H1 (cell line): Measurements from ENCODE around the gene CYTIP. TPM values are rescaled to one million over a fixed set of nuclear protein-coding genes. Genes with fewer than 3 reads are reported as not detected.

Experiments used
- CHD1 ChIP-seq: IDR thresholded peaks from 2 replicates; pipeline ENCODE4 v1.6.1; 2012; ENCODE audit warnings: low read depth, low read length, improper control_type of control experiment
- CHD2 ChIP-seq: IDR thresholded peaks from 2 replicates; pipeline ENCODE4 v1.6.1; 2012; ENCODE audit warnings: low read length, improper control_type of control experiment
- FOSL1 ChIP-seq: IDR thresholded peaks from 2 replicates; pipeline ENCODE4 v1.6.1; 2011; ENCODE audit warnings: mild to moderate bottlenecking, low read depth, low read length, moderate library complexity; ENCODE audit not compliant: insufficient read depth
- JUN ChIP-seq: IDR thresholded peaks from 2 replicates; pipeline ENCODE4 v1.6.1; 2011; ENCODE audit warnings: low read depth, mild to moderate bottlenecking, improper control_type of control experiment, low read length
- RAD21 ChIP-seq, 2 experiments: IDR thresholded peaks in 1 of 2; conservative IDR thresholded peaks in 1 of 2; 2 replicates each; pipeline ENCODE4 v1.6.1; 2011; ENCODE audit warnings: low read depth in 2 of 2, low read length in 2 of 2, improper control_type of control experiment in 1 of 2, inconsistent platforms in 1 of 2, mild to moderate bottlenecking in 1 of 2, moderate library complexity in 1 of 2
- RXRA ChIP-seq: IDR thresholded peaks from 2 replicates; pipeline ENCODE4 v1.6.1; 2011; ENCODE audit warnings: low read depth, mild to moderate bottlenecking, low read length, moderate library complexity; ENCODE audit not compliant: insufficient read depth
- SUZ12 ChIP-seq: fragments of 200-600 bp; sonication (generic); IDR thresholded peaks from 2 replicates; pipeline ENCODE4 v1.6.1; 2012; ENCODE audit warnings: mild to moderate bottlenecking, inconsistent platforms, low read length, moderate library complexity, mixed read lengths
- TCF12 ChIP-seq: IDR thresholded peaks from 2 replicates; pipeline ENCODE4 v1.6.1; 2011; ENCODE audit warnings: low read depth, mild to moderate bottlenecking, low read length
- polyA plus RNA-seq, 7 experiments: library from polyadenylated mRNA; depleted of rRNA in 3 of 7; stranded (reverse) in 5 of 7; unstranded in 2 of 7; fragments of >200 nt in 5 of 7; fragments of 200-250 nt in 2 of 7; gene quantifications; 1 replicate in 5 of 7; 2 replicates in 1 of 7; 4 replicates in 1 of 7; pipeline versions ENCODE4 v1.2.1 to v1.2.3, GENCODE V29; 2011 to 2013; ENCODE audit warnings: missing spikeins in 2 of 7, mixed read lengths in 2 of 7
- total RNA-seq: library from RNA; stranded (reverse); fragmentation: NEBNext Ultra II Directional; extraction: Animal tissue kit (Norgen Biotek cat#: 25700); gene quantifications from 2 replicates; pipeline ENCODE4 v1.2.1, GENCODE V29; 2021
- TF ChIP-seq, protein P1 (sequence below): IDR thresholded peaks from 2 replicates; pipeline ENCODE4 v1.6.1; 2012; ENCODE audit warnings: low read length, inconsistent platforms

Gene CYTIP
- total and polyA plus RNA-seq, 2 of the 8 experiments (the other 6 are each of a cell fraction or from before 2014, with no cell fraction given): 0.12 TPM; not detected in 1

DNA sequence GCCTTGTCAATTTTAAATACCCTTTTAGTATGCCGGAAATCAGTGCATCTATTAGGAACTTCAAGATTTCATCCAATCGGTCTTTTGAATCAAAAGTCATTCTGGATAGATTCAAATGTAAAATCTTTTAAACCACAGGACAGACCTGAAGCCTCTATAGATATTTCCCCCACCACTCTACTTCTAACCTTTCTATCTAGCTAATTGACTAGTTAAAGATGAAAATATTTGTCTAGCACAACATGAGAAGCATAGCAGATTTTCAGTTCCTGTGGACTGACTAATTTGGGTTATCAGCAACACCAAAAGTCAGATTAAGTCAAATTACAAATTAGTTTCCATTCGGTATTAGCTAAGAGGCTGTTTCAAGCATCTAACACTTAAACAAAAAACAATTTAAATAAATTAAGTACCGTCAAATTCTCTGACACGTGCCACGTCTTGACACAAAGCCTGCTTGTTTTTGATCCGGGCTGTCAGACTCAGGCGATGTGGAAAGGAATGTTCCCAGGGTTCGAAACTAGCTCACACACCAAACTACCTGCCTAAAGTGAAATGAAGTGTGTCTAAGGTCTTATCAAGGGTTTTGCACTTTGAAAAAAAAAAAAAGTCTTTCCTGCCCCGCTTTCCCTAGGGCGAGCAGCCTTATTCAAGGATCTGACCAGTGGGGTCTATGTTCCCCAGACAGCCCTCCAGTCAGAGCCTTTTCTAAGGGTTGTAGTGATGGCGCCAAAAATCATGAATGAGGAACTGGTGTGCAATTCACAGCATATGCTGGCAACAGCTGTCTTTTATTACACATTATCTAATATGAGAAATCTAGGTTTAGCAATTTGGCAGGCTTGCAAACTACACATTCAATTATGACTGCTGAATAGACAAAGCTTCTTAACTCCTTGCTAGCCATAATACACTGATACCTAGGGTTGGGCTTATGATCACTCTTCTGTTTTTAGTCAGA, 4.7 kb downstream of the CYTIP start (continued):
- no peak for TF ChIP-seq FOSL1
- no peak for TF ChIP-seq JUN
- TF ChIP-seq CHD1: no peak
- TF ChIP-seq RAD21 (IDR thresholded peaks at IDR 0.05 in 1 of 2, conservative IDR thresholded peaks at IDR 0.05 in 1 of 2; ENCODE audit: low read depth in 2 of 2, low read length in 2 of 2): no peak
- TF ChIP-seq TCF12: no peak
- no peak for TF ChIP-seq CHD2
- no peak for TF ChIP-seq SUZ12
- TF ChIP-seq, protein P1, sequence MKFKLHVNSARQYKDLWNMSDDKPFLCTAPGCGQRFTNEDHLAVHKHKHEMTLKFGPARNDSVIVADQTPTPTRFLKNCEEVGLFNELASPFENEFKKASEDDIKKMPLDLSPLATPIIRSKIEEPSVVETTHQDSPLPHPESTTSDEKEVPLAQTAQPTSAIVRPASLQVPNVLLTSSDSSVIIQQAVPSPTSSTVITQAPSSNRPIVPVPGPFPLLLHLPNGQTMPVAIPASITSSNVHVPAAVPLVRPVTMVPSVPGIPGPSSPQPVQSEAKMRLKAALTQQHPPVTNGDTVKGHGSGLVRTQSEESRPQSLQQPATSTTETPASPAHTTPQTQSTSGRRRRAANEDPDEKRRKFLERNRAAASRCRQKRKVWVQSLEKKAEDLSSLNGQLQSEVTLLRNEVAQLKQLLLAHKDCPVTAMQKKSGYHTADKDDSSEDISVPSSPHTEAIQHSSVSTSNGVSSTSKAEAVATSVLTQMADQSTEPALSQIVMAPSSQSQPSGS: no peak
- TF ChIP-seq RXRA: no peak
